HepG2 (cell line): ENCODE results near the gene RHEBL1. TPM values are rescaled to one million over a fixed set of nuclear protein-coding genes. Genes with fewer than 3 reads are reported as not detected.

Experiments used
- HNRNPLL ChIP-seq: fragments of 200-400 bp; formaldehyde crosslinking; IDR thresholded peaks from 2 replicates; pipeline ENCODE4 v1.6.1; 2017; ENCODE audit warnings: mild to moderate bottlenecking, low read depth, low read length; ENCODE audit not compliant: poor library complexity, severe bottlenecking
- RERE ChIP-seq: IDR thresholded peaks from 2 replicates; pipeline ENCODE4 v1.6.1; 2016; ENCODE audit warnings: low read depth, missing genetic modification reagents, missing compliant biosample characterization
- TEAD3 ChIP-seq: optimal IDR thresholded peaks from 2 replicates; pipeline ENCODE3; 2016; ENCODE audit warnings: borderline replicate concordance
- ZNF234 ChIP-seq: sonication (generic); formaldehyde crosslinking; conservative IDR thresholded peaks from 2 replicates; pipeline ENCODE4 v1.5.1; 2020; ENCODE audit warnings: mild to moderate bottlenecking, missing genetic modification reagents
- ZNF614 ChIP-seq: IDR thresholded peaks from 2 replicates; pipeline ENCODE4 v1.6.1; 2018; ENCODE audit warnings: missing biosample characterization, missing genetic modification reagents, inconsistent platforms, borderline replicate concordance
- polyA plus RNA-seq, 8 experiments: library from polyadenylated mRNA; depleted of rRNA in 3 of 8; stranded (reverse) in 7 of 8; unstranded in 1 of 8; fragments of >200 nt; fragmentation: Illumina TruSeq in 4 of 8; extraction: Trizol in 4 of 8; gene quantifications; 2 replicates each; pipeline versions ENCODE4 v1.2.1 to v1.2.3, GENCODE V29; 2011 to 2016; ENCODE audit warnings: low read depth in 4 of 8, missing spikeins in 1 of 8, mixed read lengths in 1 of 8; ENCODE audit not compliant: insufficient read depth in 1 of 8
- total RNA-seq, 5 experiments: library from RNA; depleted of rRNA; stranded (reverse); fragments of >200 nt; fragmentation: Illumina TruSeq; extraction: Trizol; gene quantifications; 2 replicates each; pipeline ENCODE4 v1.2.3, GENCODE V29; 2016; ENCODE audit warnings: low read depth in 1 of 5

The RHEBL1 gene
- total and polyA plus RNA-seq, 2 of the 13 experiments (the other 11 are each of a cell fraction or from before 2014, with no cell fraction given), result 1.4 to 2.5 TPM

- TF ChIP-seq HNRNPLL (peak; percentile 79), RERE (CRISPR knock-in tag) (0 out of 2 replicates have a peak, but pooled peaks have one; percentile 62), ZNF614 (CRISPR knock-in tag) (0 out of 2 replicates have a peak, but pooled peaks have one; percentile 74), TEAD3 (CRISPR knock-in tag) (peak; percentile 26), ZNF234 (CRISPR knock-in tag) (no peak)
Observed at GRCh38 chr12:49060237-49061156, 9.3 kb downstream of the RHEBL1 start, which contains the start of gene KMT2D (continued).
